SK-N-SH (cell line): ENCODE measurements around the gene MUC5B. TPM values are rescaled to one million over a fixed set of nuclear protein-coding genes. Genes with fewer than 3 reads are reported as not detected.

ENCODE experiments used
- CTCF ChIA-PET: fragments of 300-600, 350-600 bp; formaldehyde crosslinking; extraction: SDS; loops from one replicate; lab custom pipeline; 2021; lab: Yijun Ruan, JAX
- POLR2A ChIA-PET: fragments of 350-600 bp; sonication (Branson Sonifier 250); formaldehyde crosslinking; extraction: SDS; loops from one replicate; lab custom pipeline; 2020; ENCODE audit warnings: antibody characterized with exemption, inconsistent platforms; lab: Yijun Ruan, JAX
- DNase-seq: peaks from one replicate; pipeline ENCODE4 v3.0.0; 2012
- H2AFZ ChIP-seq: fragments of 200-600 bp; sonication (generic); 2 replicates; pipeline ENCODE4 v1.8.1; 2016; ENCODE audit warnings: antibody characterized with exemption, mild to moderate bottlenecking, low read depth
- H3F3A ChIP-seq: fragments of 200-600 bp; sonication (generic); replicated peaks from 2 replicates; pipeline ENCODE3; 2016; ENCODE audit warnings: antibody characterized with exemption, mild to moderate bottlenecking; ENCODE audit not compliant: insufficient read depth
- H3K27ac ChIP-seq, 2 experiments: fragments of 200-500 bp in 1 of 2; fragments of 200-600 bp in 1 of 2; sonication (Bioruptor generic) in 1 of 2; sonication (generic), shearing (Covaris generic) in 1 of 2; 2 replicates each; pipeline versions ENCODE4 v1.5.1 to v1.6.1; 2014 to 2016; ENCODE audit warnings: low read depth in 2 of 2, inconsistent platforms in 1 of 2, low read length in 1 of 2, mild to moderate bottlenecking in 1 of 2, mixed read lengths in 1 of 2
- H3K27me3 ChIP-seq: fragments of 200-600 bp; sonication (generic), shearing (Covaris generic); 2 replicates; pipeline ENCODE4 v1.6.1; 2016; ENCODE audit warnings: mixed run types; ENCODE audit not compliant: insufficient read depth
- H3K36me3 ChIP-seq, 2 experiments: fragments of 200-500 bp in 1 of 2; fragments of 200-600 bp in 1 of 2; sonication (Bioruptor generic) in 1 of 2; sonication (generic) in 1 of 2; replicated peaks in 1 of 2; 2 replicates each; pipeline versions ENCODE3 to v1.5.1; 2014 to 2016; ENCODE audit warnings: low read length in 1 of 2, mild to moderate bottlenecking in 1 of 2; ENCODE audit not compliant: insufficient read depth in 2 of 2, control insufficient read depth in 1 of 2
- H3K4me1 ChIP-seq, 2 experiments: fragments of 200-500 bp in 1 of 2; fragments of 200-600 bp in 1 of 2; sonication (Bioruptor generic) in 1 of 2; sonication (generic), shearing (Covaris generic) in 1 of 2; 2 replicates each; pipeline versions ENCODE4 v1.5.1 to v1.6.1; 2014 to 2016; ENCODE audit warnings: low read depth in 1 of 2, low read length in 1 of 2, mixed run types in 1 of 2; ENCODE audit not compliant: insufficient read depth in 2 of 2, control insufficient read depth in 1 of 2
- H3K4me2 ChIP-seq: fragments of 200-600 bp; sonication (generic), shearing (Covaris generic); 2 replicates; pipeline ENCODE4 v1.6.1; 2017; ENCODE audit warnings: mixed run types
- H3K4me3 ChIP-seq, 2 experiments: fragments of 200-500 bp in 1 of 2; fragments of 200-600 bp in 1 of 2; sonication (Bioruptor generic) in 1 of 2; sonication (generic), shearing (Covaris generic) in 1 of 2; 2 replicates each; pipeline versions ENCODE4 v1.5.1 to v1.8.1; 2014 to 2016; ENCODE audit warnings: low read depth in 2 of 2, inconsistent platforms in 1 of 2, low read length in 1 of 2, mild to moderate bottlenecking in 1 of 2, mixed read lengths in 1 of 2, moderate library complexity in 1 of 2
- H3K79me2 ChIP-seq: fragments of 200-600 bp; sonication (generic); 2 replicates; pipeline ENCODE4 v1.8.1; 2017; ENCODE audit warnings: mild to moderate bottlenecking; ENCODE audit not compliant: insufficient read depth
- H3K9ac ChIP-seq: fragments of 200-600 bp; sonication (generic); 2 replicates; pipeline ENCODE4 v1.6.1; 2017; ENCODE audit warnings: mixed run types
- H3K9me2 ChIP-seq: fragments of 200-600 bp; sonication (generic); 2 replicates; pipeline ENCODE4 v1.6.1; 2017; ENCODE audit warnings: mixed run types
- H3K9me3 ChIP-seq: fragments of 200-600 bp; sonication (generic); 2 replicates; pipeline ENCODE4 v1.6.1; 2017; ENCODE audit warnings: mixed run types, mild to moderate bottlenecking, moderate library complexity
- H4K20me1 ChIP-seq: fragments of 200-600 bp; sonication (generic); 2 replicates; pipeline ENCODE4 v1.6.1; 2017; ENCODE audit warnings: mild to moderate bottlenecking, mixed run types; ENCODE audit not compliant: insufficient read depth
- FOSL2 ChIP-seq: IDR thresholded peaks from 2 replicates; pipeline ENCODE4 v1.4.0; 2012; ENCODE audit warnings: low read depth, mild to moderate bottlenecking, moderate library complexity, borderline replicate concordance
- IRF3 ChIP-seq: fragments of 150-350 bp; IDR thresholded peaks from 2 replicates; pipeline ENCODE4 v1.6.1; 2016; ENCODE audit warnings: mild to moderate bottlenecking, low read depth, low read length
- JUND ChIP-seq: IDR thresholded peaks from 2 replicates; pipeline ENCODE4 v1.4.0; 2012
- MXI1 ChIP-seq: IDR thresholded peaks from 2 replicates; pipeline ENCODE4 v1.6.1; 2012; ENCODE audit warnings: mild to moderate bottlenecking, low read depth, low read length, improper control_type of control experiment
- NFIC ChIP-seq: IDR thresholded peaks from 2 replicates; pipeline ENCODE4 v1.4.0; 2012; ENCODE audit warnings: borderline replicate concordance
- PBX3 ChIP-seq: IDR thresholded peaks from 2 replicates; pipeline ENCODE4; 2012
- RAD21 ChIP-seq: IDR thresholded peaks from 2 replicates; pipeline ENCODE4 v1.6.1; 2012; ENCODE audit warnings: mild to moderate bottlenecking, low read length
- RFX5 ChIP-seq: IDR thresholded peaks from 2 replicates; pipeline ENCODE4 v1.6.1; 2012; ENCODE audit warnings: mild to moderate bottlenecking, improper control_type of control experiment, low read length
- TEAD4 ChIP-seq: IDR thresholded peaks from 2 replicates; pipeline ENCODE4 v1.4.0; 2012; ENCODE audit warnings: mild to moderate bottlenecking, borderline replicate concordance; ENCODE audit not compliant: insufficient read depth
- WGBS: methylation state at CpG from one replicate; pipeline ENCODE4 v1.1.6; 2017; ENCODE audit warnings: low lambda C conversion rate; 5-methylcytosine and 5-hydroxymethylcytosine counted together
- polyA plus RNA-seq, 3 experiments: library from polyadenylated mRNA; depleted of rRNA; stranded (reverse); fragments of >200 nt; gene quantifications; 2 replicates each; pipeline ENCODE4 v1.2.3, GENCODE V29; 2012
- TF ChIP-seq, protein P1 (sequence below): fragments of 150-350 bp; IDR thresholded peaks from 2 replicates; pipeline ENCODE4 v1.6.1; 2017; ENCODE audit warnings: antibody characterized with exemption, low read length, low read depth, borderline replicate concordance

The MUC5B gene
- polyA plus RNA-seq, 1 of the 3 experiments (the other 2 are of a cell fraction) = not detected

DNA sequence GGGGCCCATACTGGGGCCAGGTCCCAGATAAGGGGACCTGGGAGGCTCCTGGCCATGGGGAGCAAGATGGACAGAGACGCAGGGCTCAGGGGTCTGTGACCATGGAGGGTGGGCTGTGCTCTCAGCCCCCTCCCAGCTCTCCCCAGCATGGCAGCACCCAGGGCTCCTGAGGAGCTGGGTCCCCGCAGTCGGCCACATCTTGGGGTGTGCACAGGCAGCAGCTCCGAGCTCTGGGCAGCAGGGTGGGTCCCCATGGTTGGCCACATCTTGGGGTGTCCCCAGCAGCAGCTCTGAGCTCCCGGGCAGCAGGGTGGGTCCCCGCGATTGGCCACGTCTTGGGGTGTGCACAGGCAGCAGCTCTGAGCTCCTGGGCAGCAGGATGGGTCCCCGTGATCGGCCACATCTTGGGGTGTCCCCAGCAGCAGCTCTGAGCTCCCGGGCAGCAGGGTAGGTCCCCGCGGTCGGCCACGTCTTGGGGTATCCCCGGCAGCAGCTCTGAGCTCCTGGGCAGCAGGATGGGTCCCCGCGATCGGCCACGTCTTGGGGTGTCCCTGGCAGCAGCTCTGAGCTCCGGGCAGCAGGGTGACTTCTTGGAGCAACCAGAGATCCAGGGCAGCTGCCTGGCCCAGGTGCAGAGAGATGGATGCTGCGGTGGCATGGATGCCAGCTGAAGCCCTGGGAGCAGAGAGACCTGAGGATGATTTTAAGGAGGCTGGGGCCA is 18.3 kb upstream of the MUC5B start:
- Histone ChIP-seq H4K20me1 (no peaks in the 10 kb centered on the region), H3K27ac (no peak overlapping the region), H3K4me3 (no peak overlapping the region), H2AFZ (no peak overlapping the region), H3K4me2 (no peak overlapping the region), H3K9ac (no peak overlapping the region), H3K9me3 (no peaks in the 10 kb centered on the region), H3F3A (no peaks in the 10 kb centered on the region), H3K27me3 (peaks cover 4% of the 10 kb centered on the region; the same call in 1 of the 2 replicates), H3K9me2 (no peaks in the 10 kb centered on the region), H3K4me1 (peaks cover 0 to 5% of the 10 kb centered on the region in 2 experiments; a peak in 1 of 4 replicates), H3K79me2 (no peaks in the 10 kb centered on the region), H3K36me3 (no peaks in the 10 kb centered on the region)
- CTCF ChIA-PET = interaction anchor here (0.7 to 5.9 kb wide), 4 partner anchors 16 to 891 kb away, joined by 3 to 38 read pairs (median 4); no protein-coding TSS in a partner anchor
- TF ChIP-seq JUND (no peak), FOSL2 (no peak), MXI1 (no peak), NFIC (no peak), IRF3 (no peak), PBX3 (no peak), TEAD4 (no peak)
- POLR2A ChIA-PET = no interaction called here
- 10% methylated on average over 6 of the region's 22 CpGs for WGBS
- peak; percentile 17 for DNase-seq

DNA sequence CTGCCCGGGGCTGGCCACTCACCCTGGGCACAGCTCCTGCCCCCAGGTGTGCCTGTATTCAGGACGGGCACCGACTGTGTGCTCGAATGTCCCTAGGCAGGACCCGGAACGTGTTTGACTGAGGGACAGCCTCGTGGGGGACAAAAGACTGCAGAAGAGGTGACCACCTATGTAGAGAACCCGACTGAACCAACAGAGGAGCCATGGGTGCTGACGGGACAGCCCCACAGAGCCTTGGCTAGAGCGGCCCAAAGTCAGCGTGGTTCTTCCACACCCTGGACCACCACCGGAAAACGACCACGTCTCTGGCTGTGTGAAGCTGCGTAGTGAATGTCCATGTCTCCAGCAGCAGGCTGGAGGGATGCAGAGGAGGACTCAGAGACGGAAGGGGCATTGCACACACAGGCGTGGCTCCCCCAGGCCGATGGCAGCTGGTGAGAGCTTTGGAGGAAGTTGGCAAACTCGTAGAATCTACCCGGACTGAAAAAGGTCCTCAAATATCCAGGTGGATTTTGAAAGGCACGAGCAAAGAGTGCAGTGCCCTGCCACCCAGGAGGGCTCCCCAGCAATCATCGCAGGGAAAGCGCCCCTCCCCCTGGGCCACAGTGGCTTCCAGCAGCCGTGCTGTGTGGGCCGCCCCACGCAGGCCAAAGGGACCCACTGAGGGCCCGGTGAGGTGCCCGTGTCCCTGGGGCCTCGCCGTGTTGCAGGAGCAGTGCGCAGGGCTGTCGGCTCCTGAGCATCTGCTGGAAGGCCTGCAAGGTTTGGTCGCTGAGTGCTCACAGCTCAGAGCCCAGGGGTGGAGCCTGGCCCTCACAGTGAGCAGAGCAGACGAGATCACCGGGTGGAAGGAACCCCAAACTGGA is 17.5 kb upstream of the MUC5B start:
- no peaks in the 10 kb centered on the region for H3K36me3 ChIP-seq
- ChIA-PET CTCF (interaction anchor here (1.1 to 5.9 kb wide), 2 partner anchors 52 to 310 kb away, joined by 3 to 38 read pairs; no protein-coding TSS in a partner anchor), POLR2A (no interaction called here)
- TF ChIP-seq, protein P1, sequence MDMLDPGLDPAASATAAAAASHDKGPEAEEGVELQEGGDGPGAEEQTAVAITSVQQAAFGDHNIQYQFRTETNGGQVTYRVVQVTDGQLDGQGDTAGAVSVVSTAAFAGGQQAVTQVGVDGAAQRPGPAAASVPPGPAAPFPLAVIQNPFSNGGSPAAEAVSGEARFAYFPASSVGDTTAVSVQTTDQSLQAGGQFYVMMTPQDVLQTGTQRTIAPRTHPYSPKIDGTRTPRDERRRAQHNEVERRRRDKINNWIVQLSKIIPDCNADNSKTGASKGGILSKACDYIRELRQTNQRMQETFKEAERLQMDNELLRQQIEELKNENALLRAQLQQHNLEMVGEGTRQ = no peak
- no peak for TF ChIP-seq RAD21
- no peak for TF ChIP-seq RFX5
- no peak for TF ChIP-seq PBX3
- no peak for TF ChIP-seq TEAD4
- H3K9me3 ChIP-seq = no peaks in the 10 kb centered on the region
- H3K4me2 ChIP-seq = no peak overlapping the region
- peak; percentile 15 for DNase-seq
- H3F3A ChIP-seq = no peaks in the 10 kb centered on the region
- H3K27ac ChIP-seq = no peak overlapping the region
- H3K9me2 ChIP-seq = no peaks in the 10 kb centered on the region
- H2AFZ ChIP-seq = no peak overlapping the region
- WGBS = 47% methylated on average over 22 of the region's 35 CpGs
- H3K27me3 ChIP-seq = no peaks in the 10 kb centered on the region
- no peaks in the 10 kb centered on the region for H3K79me2 ChIP-seq
- H3K9ac ChIP-seq = no peak overlapping the region
- no peak overlapping the region for H3K4me3 ChIP-seq
- no peaks in the 10 kb centered on the region for H4K20me1 ChIP-seq
- no peaks in the 10 kb centered on the region; a peak in 1 of 4 replicates for H3K4me1 ChIP-seq
